Caki2 (cell line): Measurements from ENCODE around the gene AATK. TPM values are rescaled to one million over a fixed set of nuclear protein-coding genes. Genes with fewer than 3 reads are reported as not detected.
"Not testable (repeated sequence)": the region's sequence is repeated elsewhere in the genome, so short reads cannot be mapped to it uniquely, and the experiment has no call there.

ENCODE experiments used
- DNase-seq: peaks from one replicate; pipeline ENCODE4 v3.0.0-alpha.2; 2015; ENCODE audit warnings: low read depth
- in situ Hi-C: cut with HindIII; loops from 2 replicates; pipeline ENCODE4 v1.10.0; 2016; ENCODE audit warnings: low sequenced_read_pairs, low pct_unique_long_range_greater_than_20kb, mixed read lengths
- total RNA-seq: library from RNA; depleted of rRNA; stranded (reverse); fragments of >200 nt; shearing (Covaris generic); gene quantifications from 2 replicates; pipeline ENCODE4 v1.2.3, GENCODE V29; 2014; ENCODE audit warnings: low replicate concordance

Gene AATK
- total RNA-seq, 1 experiment from 2014 or later: 2.1 TPM

DNA sequence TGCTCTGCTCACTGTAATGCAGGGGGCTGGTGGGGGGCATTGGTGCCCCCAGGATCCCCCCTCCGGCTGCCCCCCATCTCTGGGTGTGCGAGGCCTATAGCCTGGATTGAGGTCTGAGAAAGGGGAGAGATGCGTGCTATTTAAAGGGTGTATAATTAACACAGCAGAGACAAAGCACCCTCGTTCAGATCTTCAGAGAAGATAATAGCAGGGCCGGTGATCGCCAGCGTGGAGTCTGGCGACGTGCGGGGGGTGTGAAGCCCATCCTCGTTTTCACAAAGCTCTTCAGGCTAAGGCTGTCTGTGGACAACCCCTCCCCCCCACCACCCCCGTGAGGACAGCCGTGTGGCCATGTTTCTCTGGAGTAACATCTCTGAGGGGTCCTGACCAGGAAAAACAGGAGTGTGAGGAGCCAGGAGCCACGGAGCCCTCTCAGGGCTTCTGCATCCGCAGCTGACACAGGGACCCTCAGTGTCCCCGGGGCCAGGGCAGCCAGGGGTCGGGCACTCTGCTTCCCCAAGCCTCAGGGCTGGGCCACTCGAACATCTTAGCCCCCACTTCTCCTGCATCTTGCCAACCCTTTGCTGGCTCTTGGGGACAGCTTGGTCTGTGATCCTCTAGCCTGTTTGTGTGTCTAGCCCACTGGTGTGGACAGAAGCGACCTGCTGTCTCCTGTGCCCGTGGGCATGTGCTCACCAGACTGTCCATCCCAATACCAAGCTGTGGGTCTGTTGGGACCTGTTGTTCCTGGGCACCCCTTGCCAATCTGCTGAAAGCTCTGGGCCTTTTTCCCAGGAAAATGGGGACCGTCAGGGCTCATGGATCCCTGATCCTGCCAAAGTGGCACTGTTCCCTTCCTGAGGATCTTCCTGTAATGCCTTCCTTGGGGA lies 72.2 kb downstream of the AATK start:
- in situ Hi-C loops: no loop called here
- DNase-seq: no peak

DNA sequence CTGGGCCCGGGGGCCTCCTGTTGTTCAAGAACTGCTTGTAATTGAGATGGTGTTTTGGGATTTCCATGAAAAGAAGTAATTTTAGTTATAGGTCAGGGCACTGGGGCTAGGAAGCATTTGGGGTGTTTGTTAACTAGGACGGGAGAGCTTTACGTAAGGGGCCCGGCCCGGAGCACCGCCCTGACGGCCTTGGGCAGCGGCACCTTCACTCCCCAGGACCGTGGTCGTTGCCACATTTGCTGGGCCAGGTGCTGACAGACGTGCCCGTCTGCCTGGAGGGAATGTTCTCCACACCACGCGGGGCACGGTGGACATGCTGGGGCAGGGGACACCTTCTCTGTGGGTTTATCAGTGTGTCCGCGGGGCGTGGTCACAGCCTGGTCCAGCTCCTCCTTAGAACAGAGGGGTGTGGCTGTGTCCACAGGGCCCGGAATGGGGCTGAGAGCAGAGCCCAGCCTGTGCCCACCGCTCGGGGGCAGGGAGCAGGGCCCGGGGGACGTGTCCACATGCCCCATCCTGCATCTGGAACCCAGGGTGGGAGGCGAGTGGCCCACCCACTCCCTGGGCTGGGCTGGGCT lies 73.4 kb downstream of the AATK start:
- in situ Hi-C loops: no loop called here
- DNase-seq: no peak

DNA sequence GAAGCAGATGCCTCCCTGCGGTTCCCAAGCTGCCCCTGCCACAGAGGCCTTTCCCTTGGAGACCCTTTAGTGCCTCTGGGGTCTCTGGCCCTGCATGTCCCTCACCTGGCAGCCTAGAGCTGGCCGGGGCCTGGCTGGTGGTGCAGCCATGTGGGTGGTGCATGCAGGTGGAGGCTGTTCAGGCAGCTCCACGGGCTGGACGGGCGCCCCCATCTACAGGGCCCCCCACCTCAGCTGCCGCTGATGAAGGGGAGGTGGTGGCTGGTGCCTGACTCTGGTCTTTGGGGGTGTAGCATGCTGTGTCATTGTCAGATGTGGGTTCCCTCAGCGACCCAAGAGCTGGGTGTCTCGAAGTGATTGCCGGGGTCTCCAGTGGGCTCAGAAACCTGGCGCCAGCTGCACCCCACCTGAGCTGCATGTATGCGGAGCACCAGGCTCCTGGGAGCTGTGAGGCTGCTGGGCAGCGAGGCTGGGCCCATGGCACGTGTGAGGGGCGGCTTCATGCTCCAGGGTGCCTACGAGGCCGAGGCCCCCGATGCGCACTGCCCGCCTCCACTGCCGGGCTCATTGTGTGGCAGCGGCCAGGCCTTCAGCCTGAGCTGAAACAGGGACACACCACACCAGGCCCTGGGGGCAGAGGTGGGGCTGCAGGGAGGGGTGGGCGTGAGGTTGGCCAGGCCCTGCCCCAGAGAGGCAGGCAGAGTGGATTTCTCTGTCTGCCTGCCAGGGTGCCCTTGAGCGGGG lies 74.1 kb downstream of the AATK start:
- in situ Hi-C loops: no loop called here
- no peak for DNase-seq

DNA sequence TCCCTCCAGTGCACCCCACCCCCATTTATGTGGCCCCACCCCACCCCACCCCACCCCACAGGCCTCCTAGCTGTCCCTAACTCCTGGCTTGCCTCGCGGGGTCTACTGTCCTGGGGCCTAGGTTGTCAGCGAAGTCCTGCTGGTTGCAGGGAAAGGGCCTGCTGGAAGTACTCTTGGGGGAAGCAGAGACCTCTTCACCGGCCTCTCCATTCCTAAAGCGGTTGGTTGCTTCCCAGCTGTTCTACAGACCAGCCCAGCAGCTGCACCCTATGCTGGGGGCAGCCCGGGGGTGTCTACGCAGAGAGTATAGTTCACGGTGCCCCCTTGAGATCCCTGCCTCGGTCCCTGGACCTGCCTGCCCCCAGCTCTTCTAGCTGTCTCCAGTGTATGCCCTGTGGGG lies 74.9 kb downstream of the AATK start:
- no peak for DNase-seq
- in situ Hi-C loops: no loop called here

DNA sequence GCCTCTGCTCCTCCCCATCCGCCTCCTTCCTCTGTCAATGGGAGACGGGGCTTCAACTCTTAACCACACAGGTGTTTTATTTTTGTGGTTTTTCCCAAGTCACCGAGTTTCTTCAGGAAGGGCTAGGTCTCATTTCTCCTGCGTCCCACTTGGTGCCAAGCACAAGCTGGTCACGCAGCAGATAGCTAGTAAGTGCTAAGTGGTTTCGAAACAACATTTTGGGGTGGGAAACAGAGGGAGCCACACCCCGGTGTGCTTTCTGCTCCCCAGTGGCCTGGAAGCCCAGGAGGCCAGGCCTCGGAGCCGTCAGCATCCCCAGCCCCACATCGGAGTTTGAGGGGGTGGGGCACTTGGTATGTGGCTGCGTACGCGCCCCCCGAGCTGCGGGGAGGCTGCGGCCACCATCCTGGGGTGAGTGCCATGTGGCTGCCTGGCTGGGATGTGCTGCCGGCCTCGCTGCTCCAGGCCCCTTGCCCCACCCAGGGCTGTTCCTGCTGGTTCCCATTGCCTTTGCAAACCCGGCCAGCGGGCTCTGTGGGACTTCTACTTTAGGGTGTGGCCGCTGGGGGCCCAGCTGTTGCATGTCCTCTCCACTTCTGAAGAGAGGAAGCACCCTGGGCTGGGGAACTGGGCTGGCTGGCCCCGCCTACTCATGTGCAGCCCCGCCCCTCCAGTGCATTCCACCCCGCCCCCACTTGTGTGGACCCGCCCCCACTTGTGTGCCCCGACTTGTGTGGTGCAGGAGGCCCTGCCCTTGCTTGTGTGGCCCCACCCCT lies 75.5 kb downstream of the AATK start:
- DNase-seq: no peak
- in situ Hi-C loops: no loop called here

DNA sequence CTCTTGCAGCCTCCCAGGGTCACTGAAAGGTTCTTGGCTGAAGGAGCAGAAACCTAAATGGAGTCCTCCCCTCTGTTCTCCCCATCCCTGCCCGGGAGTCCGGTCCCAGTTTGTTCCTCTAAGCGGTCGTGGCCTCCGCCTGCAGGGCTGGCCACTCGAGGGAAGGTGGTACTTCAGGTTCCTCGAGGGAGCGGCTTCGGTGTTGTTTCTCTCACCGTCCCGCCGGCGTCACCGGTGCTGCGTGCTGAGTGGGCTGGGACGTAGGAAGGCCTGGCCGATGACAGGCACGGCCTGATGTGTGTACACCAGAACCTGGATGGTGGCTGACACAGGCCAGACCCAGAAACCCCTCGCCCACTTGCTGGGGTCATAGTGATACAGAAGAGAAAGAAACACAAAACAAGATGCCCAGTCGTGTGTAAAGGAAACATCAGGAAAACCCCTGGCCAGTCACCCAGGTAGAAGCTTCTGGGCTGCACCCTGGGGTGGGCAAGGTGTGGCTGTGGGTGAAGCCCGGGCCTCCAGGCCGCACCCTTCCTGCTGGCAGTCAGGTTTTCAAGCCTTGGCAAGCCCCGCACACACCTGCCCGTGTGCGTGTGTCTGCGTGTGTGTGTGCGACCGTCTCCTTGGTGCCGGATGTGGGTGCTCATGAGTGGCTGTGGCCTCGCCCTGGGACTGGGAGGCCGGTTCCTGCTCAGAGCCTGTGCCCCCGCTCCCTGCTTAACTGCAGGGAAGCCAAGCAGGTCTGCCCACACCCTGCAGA lies 79.1 kb downstream of the AATK start:
- no peak for DNase-seq
- in situ Hi-C loops: no loop called here

DNA sequence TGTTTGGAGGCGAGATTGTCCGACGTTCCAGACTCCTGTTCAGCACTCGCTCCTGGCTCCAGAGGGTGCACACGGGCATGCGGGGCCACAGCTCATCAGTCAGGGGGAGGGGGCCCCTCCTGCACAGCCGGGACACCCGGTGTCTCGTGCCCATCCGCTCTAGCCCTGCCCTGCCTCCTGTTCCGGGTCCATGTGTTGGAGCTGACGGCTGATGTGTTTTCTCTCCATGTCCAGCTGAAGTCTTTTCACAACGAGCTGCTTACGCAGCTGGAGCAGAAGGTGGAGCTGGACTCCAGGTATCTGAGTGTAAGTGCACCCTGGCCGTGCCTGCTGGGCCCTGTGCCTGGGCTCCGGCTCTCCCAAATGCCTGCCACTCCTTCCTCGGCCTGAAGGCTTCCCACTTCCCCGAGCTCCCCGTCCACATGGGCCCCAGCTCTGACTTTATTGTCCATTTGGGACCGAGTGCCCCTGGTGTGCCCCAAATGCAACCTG lies 80.6 kb downstream of the AATK start:
- no peak for DNase-seq
- in situ Hi-C loops: no loop called here

DNA sequence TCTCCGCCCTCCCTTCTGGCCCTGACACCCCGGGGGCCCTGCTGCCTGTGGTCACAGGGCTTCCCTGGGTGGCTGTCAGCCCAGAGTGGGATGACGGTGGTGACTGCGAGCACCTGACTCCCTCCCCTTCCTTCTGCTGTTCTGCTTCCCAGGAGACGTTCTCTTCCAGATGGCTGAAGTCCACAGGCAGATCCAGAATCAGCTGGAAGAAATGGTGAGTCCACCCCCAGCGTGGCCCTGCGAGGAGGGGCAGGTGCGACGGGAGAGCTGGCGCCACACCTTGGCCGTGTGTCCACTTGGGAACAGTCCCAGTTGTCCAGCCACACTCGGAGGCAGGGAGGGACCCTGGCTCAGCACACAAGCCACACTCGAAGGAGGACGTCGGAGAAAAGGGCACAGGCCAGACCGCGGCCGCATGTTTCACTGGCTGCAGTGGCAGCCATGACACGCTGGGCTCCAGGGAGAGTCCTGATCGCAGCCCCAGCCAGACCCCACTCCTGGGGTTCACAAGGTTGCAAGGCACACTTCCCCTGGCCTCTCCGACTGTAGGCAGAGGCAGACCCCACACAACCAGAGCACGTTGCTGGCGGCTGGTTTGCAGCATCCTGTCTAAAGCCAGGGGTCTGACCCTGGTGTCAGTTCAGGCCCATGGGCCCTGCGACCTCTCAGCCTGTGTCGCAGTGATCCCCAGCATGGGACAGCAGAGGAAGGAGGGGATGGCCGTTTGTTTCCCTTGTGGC lies 81.2 kb downstream of the AATK start:
- in situ Hi-C loops: no loop called here
- no peak for DNase-seq

DNA sequence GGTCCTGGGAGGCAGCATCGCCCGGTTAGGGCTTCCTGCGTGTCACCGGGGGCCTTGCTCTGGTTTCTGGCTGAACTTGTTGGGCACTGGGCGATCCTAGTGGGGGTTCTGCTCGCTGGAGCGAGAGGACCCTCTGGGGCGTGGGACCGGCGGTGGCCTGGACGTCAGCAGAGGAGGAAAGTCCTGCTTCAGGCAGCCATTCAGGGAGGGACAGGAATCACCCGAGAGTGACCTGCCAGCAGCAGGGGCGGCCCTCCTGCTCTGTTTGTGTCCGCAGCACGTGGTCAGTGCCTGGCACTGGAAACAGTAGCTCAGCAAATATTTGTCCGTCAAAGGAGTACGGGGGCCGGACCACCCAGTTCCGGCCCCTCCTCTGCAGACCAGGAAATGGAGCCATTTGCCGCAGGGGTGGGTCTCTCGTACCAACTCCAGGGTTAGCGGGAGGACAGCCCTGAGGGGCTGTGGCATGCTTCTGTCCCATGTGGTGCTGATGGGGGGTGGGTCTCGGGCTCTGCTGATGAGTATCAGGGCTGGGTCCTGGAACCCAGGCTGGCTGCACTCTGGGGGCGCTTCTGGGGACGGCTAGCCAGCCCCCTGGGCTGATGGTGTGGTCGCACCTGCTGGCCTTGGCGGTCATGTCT lies 82.8 kb downstream of the AATK start:
- in situ Hi-C loops: no loop called here
- DNase-seq: no peak

DNA sequence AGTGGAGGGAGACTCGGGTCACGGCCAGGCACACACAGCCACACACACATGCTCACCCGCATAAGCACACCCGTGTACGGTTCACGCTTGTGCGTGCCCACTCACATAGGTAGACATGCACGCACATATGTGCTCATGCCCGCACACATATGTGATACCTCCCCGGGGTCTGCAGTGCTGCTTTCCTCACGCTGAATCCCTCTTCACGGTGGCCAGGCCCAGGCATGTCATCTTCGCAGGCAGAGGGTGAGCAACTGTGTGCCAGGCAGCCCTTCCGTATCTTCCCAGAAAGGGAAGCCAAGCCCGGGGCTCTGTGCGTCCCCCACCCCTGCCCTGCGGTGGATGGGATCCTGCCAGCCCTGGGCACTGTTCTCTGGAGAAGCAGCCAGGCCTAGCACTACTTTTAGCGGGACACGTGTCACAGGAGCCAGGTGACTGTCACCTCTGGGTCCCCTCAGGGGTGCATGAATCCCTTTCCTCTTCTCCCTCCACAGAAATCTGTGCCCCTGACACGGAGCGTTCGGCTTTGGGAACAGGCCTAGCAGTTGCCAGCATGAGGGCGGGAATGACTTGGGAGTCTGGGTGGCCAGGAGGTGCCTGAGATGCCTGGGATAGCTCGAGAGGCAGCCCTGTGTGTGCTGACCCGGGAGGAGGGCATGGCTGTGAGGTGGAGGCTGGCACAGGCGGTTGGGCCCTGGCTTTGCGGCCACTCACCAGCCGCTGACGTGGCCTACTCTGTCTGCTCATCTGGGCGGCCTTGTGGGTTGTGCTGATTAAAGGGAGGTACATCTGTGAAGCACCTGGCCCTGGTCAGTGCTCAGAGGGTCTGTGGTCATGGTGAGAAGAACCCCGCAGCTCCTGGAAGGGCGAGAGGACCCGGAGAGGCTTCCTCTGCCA lies 83.6 kb downstream of the AATK start:
- in situ Hi-C loops: no loop called here
- no peak for DNase-seq

DNA sequence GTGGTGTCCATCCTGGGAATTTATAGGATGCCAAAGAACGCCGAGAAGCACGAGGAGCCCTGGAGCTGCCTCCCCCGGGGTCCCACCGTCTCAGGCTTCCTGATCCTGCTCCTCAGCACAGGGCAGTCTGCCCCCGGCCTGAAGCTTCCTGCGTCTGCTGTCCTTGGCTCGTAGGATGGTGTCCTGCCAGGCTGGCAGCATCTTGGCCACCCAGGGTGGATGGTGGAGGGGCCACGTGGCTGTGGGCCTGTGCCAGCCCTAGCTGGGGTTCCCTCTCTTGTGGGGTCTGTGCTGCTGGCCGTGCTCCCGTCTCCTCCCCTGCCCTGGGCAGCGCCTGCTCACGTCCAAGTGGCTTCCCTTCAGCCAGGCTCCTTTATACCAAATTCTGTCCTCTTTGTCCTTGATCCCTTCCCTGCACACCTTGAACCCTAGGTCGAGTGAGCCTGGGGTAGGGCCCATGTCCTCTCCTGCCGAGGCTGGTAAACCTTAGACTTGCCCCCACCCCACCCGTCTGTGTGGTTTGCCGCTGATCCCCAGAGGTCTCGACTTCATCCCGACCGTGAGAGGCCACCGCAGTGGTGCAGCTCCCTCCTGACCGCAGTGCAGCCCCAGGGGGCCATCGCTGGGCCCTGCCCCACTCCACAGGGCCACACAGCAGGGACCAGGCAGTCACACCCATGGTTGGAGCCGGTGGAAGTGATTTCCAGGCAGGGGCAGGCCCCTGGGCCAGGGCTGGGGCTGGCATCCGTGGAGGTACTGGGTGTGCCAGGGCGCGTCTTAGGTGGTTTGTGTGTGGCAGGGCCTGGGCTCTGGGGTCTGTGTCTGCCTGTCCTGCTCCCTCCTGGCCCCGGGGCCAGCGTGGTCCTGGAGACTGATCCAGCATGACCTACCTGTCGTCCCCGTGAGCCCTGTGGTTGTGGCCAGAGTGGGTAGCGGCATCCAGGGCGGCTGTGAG lies 84.5 kb downstream of the AATK start:
- in situ Hi-C loops: no loop called here
- no peak for DNase-seq

DNA sequence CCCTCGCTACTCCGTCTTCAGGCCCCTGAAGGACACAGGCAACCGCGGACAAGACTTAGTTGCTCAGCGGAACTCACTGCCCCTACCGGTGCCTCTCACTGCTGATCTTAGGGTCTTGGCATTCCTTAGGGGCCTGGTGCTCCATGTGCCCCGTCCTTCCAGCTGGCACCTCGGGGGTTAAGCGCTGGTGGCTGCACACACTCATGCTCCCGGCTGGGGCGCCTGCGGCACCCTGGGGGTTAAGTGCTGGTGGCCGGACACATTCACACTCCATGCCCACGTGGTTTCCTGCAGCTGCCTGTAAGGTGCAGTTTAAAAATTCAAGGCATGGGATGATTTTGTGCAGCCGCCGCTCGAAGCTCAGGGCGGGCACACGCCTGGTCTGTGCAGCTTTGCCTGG lies 86.0 kb downstream of the AATK start:
- in situ Hi-C loops: no loop called here
- DNase-seq: no peak

DNA sequence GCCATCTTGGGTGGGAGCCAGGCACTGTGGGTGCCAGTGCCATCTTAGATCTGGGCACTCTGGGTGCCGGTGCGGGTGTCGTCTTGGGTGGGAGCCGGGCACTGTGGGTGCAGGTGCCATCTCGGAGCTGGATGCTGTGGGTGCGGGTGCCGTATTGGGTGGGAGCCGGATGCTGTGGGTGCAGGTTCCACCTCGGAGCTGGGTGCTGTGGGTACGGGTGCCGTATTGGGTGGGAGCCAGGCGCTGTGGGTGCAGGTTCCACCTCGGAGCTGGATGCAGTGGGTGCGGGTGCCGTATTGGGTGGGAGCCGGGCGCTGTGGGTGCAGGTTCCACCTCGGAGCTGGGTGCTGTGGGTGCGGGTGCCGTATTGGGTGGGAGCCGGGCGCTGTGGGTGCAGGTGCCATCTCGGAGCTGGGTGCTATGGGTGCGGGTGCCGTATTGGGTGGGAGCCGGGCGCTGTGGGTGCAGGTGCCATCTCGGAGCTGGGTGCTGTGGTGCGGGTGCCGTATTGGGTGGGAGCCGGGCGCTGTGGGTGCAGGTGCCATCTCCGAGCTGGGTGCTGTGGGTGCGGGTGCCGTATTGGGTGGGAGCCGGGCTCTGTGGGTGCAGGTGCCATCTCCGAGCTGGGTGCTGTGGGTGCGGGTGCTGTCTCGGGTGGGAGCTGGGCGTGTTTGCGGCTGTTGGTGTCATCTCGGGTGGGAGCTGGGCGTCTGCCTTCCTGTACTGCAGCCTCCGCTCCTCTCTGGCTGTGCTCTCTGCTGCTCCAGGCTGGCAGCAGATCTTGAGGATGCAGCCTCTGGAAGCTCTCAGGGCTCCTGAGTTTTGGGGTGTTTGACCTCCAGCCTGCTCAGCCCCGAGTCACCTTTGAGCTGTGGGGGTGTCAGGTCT lies 87.8 kb downstream of the AATK start:
- DNase-seq, in situ Hi-C loops: not testable (repeated sequence)

DNA sequence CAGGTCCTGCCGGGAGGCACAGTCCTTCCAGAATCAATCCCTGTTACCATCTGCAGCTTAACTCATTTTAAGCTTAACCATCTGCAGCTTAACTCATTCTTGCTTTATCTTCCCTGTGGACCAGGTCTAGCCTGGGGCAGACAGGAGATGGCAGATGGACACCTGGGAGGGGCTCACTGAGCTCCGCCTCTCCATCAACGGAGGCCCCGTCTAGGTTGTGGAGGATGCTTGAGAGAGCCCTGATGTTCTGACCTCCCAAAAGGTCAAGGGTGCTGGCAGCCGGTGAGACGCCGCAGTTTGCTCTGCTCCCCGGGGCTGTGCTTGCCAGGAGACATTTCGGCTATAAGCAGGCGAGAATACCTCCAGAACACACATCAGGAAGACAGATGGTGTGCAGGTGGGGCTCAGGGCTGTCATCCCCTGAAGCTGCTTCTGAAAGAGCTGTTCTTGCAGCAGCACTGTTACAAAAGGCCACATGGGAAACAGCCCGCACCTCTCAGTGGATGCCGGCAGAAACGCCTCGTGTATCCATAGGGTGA lies 89.8 kb downstream of the AATK start:
- DNase-seq: no peak
- in situ Hi-C loops: no loop called here
